WTC11 (cell line): ENCODE data around the gene ALLC.

Experiments
- ELF4 ChIP-seq: sonication (generic); formaldehyde crosslinking; IDR thresholded peaks from 2 replicates; pipeline ENCODE4 v1.8.1; 2022; ENCODE audit warnings: low read depth, mild to moderate bottlenecking, moderate library complexity, missing genetic modification reagents
- SMAD3 ChIP-seq: sonication (generic); formaldehyde crosslinking; IDR thresholded peaks from 2 replicates; pipeline ENCODE4 v1.8.0; 2022; ENCODE audit warnings: missing genetic modification reagents, mild to moderate bottlenecking, borderline replicate concordance
- TEAD4 ChIP-seq: sonication (generic); formaldehyde crosslinking; IDR thresholded peaks from 2 replicates; pipeline ENCODE4 v1.8.0; 2022; ENCODE audit warnings: mild to moderate bottlenecking, missing genetic modification reagents
- ZNF121 ChIP-seq: sonication (generic); formaldehyde crosslinking; IDR thresholded peaks from 2 replicates; pipeline ENCODE4 v1.8.0; 2023; ENCODE audit warnings: missing genetic modification reagents
- TF ChIP-seq, protein P1 (sequence below): sonication (generic); formaldehyde crosslinking; IDR thresholded peaks from 2 replicates; pipeline ENCODE4 v1.8.1; 2022; ENCODE audit warnings: low read depth, missing genetic modification reagents, borderline replicate concordance
- TF ChIP-seq, protein P2 (sequence below): sonication (generic); formaldehyde crosslinking; IDR thresholded peaks from 2 replicates; pipeline ENCODE4 v1.8.0; 2022; ENCODE audit warnings: mild to moderate bottlenecking, missing genetic modification reagents
- TF ChIP-seq, protein P3 (sequence below): sonication (generic); formaldehyde crosslinking; IDR thresholded peaks from 2 replicates; pipeline ENCODE4 v1.8.0; 2023; ENCODE audit warnings: missing genetic modification reagents
- TF ChIP-seq, protein P4 (sequence below): fragments of 200-600 bp; IDR thresholded peaks from 2 replicates; pipeline ENCODE4 v1.8.0; 2022; ENCODE audit warnings: antibody characterized with exemption
- TF ChIP-seq, protein P5 (sequence below): sonication (generic); formaldehyde crosslinking; IDR thresholded peaks from 2 replicates; pipeline ENCODE4 v1.8.1; 2023; ENCODE audit warnings: mild to moderate bottlenecking, missing genetic modification reagents, moderate library complexity

DNA sequence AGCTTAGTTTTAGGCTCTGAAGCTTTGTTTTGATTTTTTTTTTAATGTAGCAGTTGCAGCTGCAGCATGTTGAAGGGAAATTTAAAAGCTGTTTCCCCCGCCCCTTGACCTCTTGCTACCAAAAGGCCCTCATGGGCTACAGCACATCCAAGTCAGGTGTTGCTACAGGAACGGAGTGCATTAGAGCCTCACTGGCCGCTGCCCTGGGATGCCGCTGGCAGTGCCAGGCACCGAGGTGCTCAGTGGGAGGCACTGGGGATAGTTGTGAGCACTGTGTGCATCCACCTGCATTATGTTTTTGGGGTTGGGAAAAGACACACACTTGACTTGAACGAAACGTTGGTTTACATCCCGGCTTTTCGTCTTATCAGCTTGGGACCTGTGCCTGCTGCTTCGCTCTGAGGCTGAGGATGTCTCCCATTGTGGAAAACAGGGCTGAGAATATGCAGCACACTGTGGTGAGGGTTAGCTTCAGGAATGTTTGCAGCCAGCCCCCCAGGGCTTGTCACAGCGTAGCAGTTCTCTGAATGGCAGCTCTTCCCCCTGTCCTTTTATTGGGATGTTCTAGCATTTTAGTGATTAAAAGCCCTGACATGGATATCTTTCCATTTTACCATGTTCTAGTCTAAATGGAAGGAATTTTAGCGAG, 69.5 kb downstream of the ALLC start:
- TF ChIP-seq, protein P1, sequence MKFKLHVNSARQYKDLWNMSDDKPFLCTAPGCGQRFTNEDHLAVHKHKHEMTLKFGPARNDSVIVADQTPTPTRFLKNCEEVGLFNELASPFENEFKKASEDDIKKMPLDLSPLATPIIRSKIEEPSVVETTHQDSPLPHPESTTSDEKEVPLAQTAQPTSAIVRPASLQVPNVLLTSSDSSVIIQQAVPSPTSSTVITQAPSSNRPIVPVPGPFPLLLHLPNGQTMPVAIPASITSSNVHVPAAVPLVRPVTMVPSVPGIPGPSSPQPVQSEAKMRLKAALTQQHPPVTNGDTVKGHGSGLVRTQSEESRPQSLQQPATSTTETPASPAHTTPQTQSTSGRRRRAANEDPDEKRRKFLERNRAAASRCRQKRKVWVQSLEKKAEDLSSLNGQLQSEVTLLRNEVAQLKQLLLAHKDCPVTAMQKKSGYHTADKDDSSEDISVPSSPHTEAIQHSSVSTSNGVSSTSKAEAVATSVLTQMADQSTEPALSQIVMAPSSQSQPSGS (CRISPR knock-in tag), result no peak
- no peak for TF ChIP-seq ELF4
- TF ChIP-seq, protein P2, sequence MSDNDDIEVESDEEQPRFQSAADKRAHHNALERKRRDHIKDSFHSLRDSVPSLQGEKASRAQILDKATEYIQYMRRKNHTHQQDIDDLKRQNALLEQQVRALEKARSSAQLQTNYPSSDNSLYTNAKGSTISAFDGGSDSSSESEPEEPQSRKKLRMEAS (CRISPR knock-in tag), result no peak
- TF ChIP-seq, protein P3, sequence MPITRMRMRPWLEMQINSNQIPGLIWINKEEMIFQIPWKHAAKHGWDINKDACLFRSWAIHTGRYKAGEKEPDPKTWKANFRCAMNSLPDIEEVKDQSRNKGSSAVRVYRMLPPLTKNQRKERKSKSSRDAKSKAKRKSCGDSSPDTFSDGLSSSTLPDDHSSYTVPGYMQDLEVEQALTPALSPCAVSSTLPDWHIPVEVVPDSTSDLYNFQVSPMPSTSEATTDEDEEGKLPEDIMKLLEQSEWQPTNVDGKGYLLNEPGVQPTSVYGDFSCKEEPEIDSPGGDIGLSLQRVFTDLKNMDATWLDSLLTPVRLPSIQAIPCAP (CRISPR knock-in tag), result no peak
- TF ChIP-seq, protein P4, sequence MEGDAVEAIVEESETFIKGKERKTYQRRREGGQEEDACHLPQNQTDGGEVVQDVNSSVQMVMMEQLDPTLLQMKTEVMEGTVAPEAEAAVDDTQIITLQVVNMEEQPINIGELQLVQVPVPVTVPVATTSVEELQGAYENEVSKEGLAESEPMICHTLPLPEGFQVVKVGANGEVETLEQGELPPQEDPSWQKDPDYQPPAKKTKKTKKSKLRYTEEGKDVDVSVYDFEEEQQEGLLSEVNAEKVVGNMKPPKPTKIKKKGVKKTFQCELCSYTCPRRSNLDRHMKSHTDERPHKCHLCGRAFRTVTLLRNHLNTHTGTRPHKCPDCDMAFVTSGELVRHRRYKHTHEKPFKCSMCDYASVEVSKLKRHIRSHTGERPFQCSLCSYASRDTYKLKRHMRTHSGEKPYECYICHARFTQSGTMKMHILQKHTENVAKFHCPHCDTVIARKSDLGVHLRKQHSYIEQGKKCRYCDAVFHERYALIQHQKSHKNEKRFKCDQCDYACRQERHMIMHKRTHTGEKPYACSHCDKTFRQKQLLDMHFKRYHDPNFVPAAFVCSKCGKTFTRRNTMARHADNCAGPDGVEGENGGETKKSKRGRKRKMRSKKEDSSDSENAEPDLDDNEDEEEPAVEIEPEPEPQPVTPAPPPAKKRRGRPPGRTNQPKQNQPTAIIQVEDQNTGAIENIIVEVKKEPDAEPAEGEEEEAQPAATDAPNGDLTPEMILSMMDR, result no peak
- TF ChIP-seq, protein P5, sequence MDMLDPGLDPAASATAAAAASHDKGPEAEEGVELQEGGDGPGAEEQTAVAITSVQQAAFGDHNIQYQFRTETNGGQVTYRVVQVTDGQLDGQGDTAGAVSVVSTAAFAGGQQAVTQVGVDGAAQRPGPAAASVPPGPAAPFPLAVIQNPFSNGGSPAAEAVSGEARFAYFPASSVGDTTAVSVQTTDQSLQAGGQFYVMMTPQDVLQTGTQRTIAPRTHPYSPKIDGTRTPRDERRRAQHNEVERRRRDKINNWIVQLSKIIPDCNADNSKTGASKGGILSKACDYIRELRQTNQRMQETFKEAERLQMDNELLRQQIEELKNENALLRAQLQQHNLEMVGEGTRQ (CRISPR knock-in tag), result no peak
- TF ChIP-seq ZNF121 (CRISPR knock-in tag), result no peak
- TF ChIP-seq SMAD3 (CRISPR knock-in tag), result no peak
- TF ChIP-seq TEAD4 (CRISPR knock-in tag), result no peak
